Erythroblast (primary cell): ENCODE results near the gene ARHGEF39.
"Not testable (repeated sequence)": the region's sequence is repeated elsewhere in the genome, so short reads cannot be mapped to it uniquely, and the experiment has no call there.

Experiments used
- DNase-seq, 2 experiments: peaks; one replicate each; lab custom pipeline; 2025; lab: John Stamatoyannopoulos, UW
- GATA1 ChIP-seq: IDR thresholded peaks from 2 replicates; pipeline ENCODE4 v1.6.1; 2011; ENCODE audit warnings: low read depth, mild to moderate bottlenecking, control low read depth, low read length, moderate library complexity
- POLR2A ChIP-seq: IDR thresholded peaks from 2 replicates; pipeline ENCODE4 v1.6.1; 2011; ENCODE audit warnings: mild to moderate bottlenecking, low read length

The ARHGEF39 gene

GRCh38 chr9:35616681-35617459 lies 48.1 kb downstream of the ARHGEF39 start:
- DNase-seq = peak; percentile 47 to 51
- TF ChIP-seq GATA1 = no peak
- no peak for TF ChIP-seq POLR2A

- DNase-seq = no peak
- TF ChIP-seq GATA1 = no peak
- TF ChIP-seq POLR2A = no peak
These were observed 48.9 kb downstream of the ARHGEF39 start for GRCh38 chr9:35615981-35616680.

GRCh38 chr9:35612843-35613242 lies 52.2 kb downstream of the ARHGEF39 start:
- DNase-seq = no peak
- TF ChIP-seq POLR2A = no peak
- TF ChIP-seq GATA1 = no peak

- DNase-seq = not testable (repeated sequence)
These were observed 52.9 kb downstream of the ARHGEF39 start for GRCh38 chr9:35612066-35612465.

- DNase-seq = peak; percentile 49 to 65
- no peak for TF ChIP-seq GATA1
- TF ChIP-seq POLR2A = no peak
These were observed 53.7 kb downstream of the ARHGEF39 start for GRCh38 chr9:35611230-35611797.

- no peak for DNase-seq
- no peak for TF ChIP-seq GATA1
- no peak for TF ChIP-seq POLR2A
These were observed 55.2 kb downstream of the ARHGEF39 start for GRCh38 chr9:35609820-35610163.
